G401 (cell line): ENCODE results near the gene NFYC. TPM values are rescaled to one million over a fixed set of nuclear protein-coding genes. Genes with fewer than 3 reads are reported as not detected.

Experiments used
- DNase-seq: peaks from one replicate; pipeline ENCODE4 v3.0.0-alpha.2; 2015; ENCODE audit warnings: low spot score
- in situ Hi-C: cut with HindIII; loops from 2 replicates; pipeline ENCODE4 v1.10.0; 2016; ENCODE audit warnings: low sequenced_read_pairs, mixed read lengths
- total RNA-seq: library from RNA; depleted of rRNA; stranded (reverse); fragments of >200 nt; shearing (Covaris generic); gene quantifications from 2 replicates; pipeline ENCODE4 v1.2.3, GENCODE V29; 2014

The NFYC gene
- total RNA-seq, 1 experiment from 2014 or later: 76.7 TPM

DNA sequence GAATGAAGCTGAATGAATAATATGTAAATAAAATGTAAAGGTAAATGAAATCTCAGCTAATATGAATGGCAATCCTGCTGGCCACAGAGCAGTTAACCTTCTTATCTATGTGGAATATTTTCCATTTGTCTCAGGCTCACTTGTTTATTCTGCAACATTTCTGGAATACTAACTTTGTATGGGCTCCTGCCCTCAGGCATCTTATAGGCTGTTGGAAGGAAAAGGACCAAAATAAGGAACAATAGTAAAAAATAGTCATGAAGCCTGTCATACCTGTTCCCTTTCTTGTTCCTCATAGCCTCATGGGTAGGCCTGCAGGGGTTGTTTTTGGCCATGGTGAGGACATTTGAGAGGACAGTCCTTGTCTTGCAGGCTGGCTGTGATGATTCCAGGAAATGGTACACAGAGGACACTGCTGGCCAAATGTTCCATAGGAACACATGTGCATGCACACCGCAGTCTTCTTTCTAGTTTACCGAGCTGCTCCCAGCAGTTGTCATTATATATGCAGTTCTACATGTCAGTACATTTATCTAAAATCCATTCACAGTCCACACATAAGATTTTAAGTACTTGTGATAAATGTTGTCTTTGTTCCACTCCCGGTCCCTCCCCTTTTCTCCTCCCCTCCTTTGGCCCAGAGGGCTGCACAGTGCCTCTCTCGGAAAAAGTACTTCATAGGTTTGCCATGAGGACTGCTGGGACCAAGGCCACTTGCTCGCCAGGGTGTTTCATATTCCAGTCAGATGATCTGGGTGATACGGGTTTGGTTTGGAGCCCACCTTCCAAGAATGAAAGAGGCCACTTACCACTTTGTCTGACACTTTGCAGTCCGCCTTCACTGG is 76.9 kb downstream of the NFYC start:
- in situ Hi-C loops: loop anchor here (5.0 to 10.0 kb wide), 2 partner anchors 84 to 164 kb away; no protein-coding TSS in a partner anchor
- no peak for DNase-seq

GRCh38 chr1:40769815-40770214 is 78.3 kb downstream of the NFYC start:
- in situ Hi-C loops: loop anchor here (5.0 to 10.0 kb wide), 2 partner anchors 82 to 165 kb away; no protein-coding TSS in a partner anchor
- no peak for DNase-seq

GRCh38 chr1:40770296-40771070 is 79.0 kb downstream of the NFYC start:
- in situ Hi-C loops: no loop called here
- DNase-seq: no peak

DNA sequence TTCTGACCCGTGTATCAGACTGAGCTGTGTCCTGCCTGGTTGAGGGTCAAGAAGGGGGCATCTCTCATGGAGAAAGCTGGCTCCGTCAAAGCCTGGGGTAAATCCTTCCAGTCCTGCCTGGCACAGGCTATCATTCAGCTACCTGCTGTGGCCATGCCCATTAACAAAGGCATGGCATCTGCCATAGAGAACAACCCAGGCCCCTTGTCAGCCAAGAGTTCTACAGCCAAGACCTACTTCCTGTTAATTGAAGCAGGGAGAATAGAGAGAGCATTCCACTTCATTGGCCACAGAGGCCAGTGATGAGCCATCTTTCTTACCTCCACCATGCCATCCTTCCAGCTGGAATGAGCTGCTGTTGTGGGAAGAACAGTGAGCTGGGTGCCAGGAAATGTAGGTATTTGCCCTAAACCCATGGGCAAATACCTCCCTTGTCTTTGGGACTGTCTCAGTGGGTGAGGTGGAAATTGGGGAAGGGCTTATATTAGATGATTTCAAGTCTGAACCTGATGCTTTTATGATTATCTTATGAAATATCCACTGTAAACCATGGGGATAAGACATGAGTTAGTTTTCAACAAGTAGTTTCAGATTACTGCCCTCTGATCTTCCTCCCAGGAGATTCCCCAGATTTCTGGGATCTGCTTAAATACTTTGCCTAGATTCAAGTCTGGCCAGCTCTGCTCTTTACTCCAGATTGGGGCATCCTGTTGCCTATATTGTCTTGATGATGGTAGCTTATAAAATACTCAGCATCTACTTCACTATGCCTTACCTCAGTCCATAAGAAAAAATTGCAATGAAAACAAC is 80.8 kb downstream of the NFYC start:
- in situ Hi-C loops: no loop called here
- DNase-seq: peak; percentile 92

DNA sequence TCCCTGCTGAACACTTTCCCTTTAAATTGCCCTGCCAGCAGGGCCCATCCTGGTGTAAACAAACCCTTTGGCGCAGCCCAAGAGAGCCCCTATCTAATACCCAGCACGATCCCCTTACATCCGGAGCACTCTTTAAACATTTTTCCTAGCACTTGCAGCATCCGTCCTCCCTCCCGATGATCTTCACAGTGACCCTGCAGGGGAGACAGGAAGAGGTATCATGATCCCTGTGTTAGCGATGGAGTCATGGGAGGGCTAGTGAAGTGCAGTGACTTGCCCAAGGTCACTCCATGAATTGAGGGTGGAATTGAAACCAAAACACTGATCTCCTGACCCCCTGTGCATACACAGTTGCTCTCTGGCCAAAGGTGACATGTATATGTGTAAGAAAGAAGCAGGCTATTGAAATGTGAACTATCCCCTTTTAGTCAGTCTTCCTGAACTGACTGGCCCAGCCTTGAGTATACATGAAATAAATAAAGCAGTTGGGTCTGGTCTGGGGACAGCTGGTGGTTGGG is 82.3 kb downstream of the NFYC start:
- no peak for DNase-seq
- in situ Hi-C loops: no loop called here

- in situ Hi-C loops: no loop called here
- DNase-seq: peak; percentile 48
Observed at GRCh38 chr1:40774266-40774998, 82.9 kb downstream of the NFYC start.

- no peak for DNase-seq
- in situ Hi-C loops: no loop called here
Observed at GRCh38 chr1:40776236-40777072, 85.0 kb downstream of the NFYC start.

- no peak for DNase-seq
- in situ Hi-C loops: no loop called here
Observed at GRCh38 chr1:40777224-40777970, 85.9 kb downstream of the NFYC start.

DNA sequence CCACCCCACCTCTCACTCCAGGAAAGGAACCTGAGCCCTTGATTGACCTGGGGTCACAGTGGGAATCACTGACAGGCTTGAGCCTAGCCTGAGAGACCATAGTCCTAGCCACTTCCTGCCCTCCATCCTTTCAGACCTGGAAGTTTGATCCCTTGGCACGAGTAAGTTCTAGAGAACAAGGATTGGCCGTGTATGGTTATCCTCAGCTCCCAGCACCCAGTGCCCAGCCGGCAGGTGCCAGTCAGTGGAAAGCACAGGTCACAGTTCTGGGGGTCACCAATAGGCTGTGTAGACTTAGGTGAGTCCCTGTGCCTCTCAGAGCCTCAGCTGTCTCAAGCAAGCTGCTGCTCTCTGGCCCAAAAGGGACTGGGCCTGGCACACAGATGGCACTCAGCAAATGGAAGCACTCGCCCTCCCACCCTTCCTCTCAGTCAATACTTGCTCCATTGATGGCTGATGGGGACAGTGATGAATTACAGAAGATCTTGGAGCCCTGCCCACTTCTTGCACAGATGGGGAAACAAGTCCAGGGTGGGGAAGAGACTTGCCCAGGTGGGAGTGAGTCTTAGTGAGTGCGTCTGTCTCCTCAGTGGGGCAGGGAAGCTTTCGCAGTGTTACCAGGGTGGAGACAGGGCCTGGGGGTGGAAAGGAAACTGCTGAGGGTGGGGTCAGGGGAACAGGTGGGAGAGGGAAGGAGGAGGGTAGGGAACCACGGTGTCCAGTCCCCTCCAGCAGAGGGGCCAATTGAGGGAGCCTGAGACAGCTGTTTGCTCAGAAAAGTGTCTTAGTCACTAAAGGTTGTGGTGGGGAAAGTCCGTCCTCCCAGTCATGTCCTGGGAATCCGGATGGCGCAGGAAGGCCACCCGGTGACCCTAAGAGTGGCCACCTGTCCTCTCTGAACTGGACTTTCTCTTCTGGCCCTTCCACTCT is 89.4 kb downstream of the NFYC start:
- no peak for DNase-seq
- in situ Hi-C loops: loop anchor here (10.0 kb wide), 1 partner anchor 164 kb away; no protein-coding TSS in a partner anchor

DNA sequence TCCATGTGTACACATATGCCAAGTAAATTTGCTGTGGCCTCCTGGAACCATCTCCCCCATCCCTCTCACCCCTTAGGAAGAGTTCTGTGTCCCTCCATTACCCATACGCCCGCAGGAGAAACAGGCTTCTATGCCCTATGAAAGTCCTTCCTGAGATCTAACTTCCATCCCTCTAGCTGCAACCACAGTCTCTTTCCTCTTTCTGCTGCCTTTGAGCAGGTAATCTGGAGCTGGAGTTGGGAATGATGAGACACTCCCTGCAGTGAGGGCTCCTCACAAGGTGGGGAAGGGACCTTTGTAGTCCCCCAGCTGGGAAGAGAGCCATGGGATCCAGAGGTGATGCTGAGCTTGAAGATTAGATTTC is 90.1 kb downstream of the NFYC start:
- DNase-seq: no peak
- in situ Hi-C loops: loop anchor here (10.0 kb wide), 1 partner anchor 163 kb away; no protein-coding TSS in a partner anchor

DNA sequence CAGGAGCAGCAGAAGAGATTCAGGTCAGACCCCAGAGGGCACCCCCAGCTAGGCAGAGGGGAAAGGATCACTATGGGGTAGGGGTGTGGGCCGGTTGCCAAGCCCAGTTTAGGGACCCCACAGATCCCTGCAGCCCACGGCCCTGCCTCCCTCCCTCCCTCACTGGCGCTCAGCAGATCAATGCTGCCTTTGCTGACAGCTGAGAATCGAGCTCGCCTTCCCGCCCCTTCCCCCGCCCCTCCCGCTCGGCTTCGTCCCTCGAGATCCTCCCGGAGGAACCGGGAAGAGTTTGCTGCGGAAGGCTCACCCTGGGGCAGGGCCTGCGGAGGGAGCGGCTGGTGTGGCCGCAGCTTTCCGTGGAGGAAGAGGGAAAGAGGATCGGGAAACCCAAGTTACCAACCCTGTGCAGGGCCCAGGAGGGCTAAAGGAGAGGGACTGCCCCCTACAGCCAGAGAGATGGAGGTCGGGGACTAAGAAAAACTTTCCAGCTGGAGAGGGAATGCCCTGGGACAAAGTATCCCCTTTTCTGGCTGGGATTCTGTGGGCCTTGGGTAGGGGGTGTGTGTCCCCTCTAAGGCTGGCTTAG is 91.0 kb downstream of the NFYC start:
- in situ Hi-C loops: loop anchor here (10.0 kb wide), 1 partner anchor 162 kb away; no protein-coding TSS in a partner anchor
- DNase-seq: no peak

DNA sequence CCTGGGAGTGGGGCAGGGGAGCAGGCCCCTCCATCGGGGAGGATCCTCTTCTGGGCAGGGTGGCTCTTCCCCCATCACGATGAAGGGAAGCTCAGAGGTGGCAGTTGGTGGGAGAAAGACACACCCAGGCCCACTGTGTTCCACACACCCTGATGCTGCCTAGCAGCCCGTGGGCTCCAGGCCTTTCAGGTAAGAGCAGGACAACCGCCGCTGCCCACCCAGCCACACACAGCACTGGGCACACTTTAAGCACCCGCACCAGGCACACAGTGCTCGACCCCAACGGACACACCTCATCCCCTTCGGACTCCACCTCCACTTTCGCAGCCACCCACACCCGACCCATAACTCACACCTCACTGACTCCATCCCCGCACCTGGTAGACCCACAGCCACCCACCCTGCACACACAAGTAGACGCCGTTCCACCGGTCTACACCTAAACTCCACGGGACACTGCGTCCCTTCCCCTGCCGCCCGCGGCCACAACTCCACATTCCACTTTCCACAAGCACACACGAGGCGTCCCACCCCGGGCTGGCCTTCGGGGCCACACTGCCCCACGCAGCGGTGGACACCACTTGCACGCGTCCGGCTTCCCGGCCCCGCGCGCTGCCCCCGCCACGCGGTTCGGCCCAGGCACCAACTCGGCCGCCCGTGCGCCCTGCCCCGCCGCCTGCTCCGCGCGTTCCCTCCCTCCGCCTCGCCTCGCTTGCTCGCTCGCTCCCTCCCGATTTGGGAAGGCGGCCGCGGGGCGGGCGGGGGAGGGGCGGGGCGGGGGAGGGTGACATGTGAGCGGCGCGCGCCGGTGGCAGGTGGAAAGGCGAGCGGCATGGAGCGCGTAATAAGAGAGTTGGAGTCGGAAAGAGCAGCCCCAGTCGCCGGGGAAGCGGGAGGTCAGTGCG is 91.7 kb downstream of the NFYC start, which contains the start of gene KCNQ4:
TSS of gene KCNQ4 (plus strand) at position 787 of the 905 bp plus-strand sequence. CDS start 307 bp downstream, outside the sequence.
- peak; percentile 47 for DNase-seq

DNA sequence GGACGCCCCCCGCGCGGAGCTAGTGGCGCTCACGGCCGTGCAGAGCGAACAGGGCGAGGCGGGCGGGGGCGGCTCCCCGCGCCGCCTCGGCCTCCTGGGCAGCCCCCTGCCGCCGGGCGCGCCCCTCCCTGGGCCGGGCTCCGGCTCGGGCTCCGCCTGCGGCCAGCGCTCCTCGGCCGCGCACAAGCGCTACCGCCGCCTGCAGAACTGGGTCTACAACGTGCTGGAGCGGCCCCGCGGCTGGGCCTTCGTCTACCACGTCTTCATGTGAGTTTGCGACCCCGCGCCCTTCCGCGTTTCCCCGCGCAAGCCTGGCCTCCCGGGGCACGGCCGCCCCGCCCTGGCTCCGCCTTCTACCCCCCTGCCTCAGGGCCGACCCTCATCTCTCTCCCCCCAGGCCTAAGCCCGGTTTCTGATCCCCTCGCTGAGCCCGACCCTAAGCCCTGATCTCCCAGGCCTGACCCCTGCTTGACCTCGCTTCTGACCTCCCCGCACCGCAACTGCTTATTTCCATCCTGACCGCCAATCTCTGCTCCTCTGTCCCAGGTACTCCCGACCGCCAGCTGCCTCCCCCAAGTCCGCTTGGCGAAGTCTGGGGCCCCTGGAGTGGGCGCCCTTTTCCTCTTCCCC is 92.8 kb downstream of the NFYC start:
- no peak for DNase-seq
- in situ Hi-C loops: loop anchor here (10.0 kb wide), 1 partner anchor 161 kb away; no protein-coding TSS in a partner anchor

More for the DNA sequence above, 91.7 kb downstream of the NFYC start, which contains the start of gene KCNQ4:
- in situ Hi-C loops: loop anchor here (10.0 kb wide), 1 partner anchor 162 kb away; no protein-coding TSS in a partner anchor

DNA sequence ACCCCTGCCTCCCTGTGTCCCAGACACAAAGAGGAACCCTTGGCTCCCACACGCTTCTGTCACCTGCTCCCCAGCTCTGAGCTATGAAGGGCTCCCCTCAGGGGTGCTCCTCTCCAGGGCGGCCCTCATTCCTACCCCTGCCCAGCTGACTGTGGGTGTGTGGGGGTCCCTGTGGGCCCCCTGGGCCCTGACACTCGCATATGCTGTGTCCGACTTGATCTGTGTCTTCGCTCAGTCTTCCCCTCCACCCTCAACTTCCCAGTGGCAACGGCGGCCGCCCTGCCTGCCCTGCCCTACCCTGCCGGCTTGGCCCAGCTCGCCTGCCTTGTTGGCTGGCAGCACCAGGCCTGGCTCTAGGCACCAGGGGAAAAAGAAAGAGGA is 93.3 kb downstream of the NFYC start:
- in situ Hi-C loops: loop anchor here (10.0 kb wide), 1 partner anchor 160 kb away; no protein-coding TSS in a partner anchor
- peak; percentile 44 for DNase-seq
